GM21825 (cell line): ENCODE results near the gene FAM3B.

Source experiments
- ATAC-seq: cut with Tn5 transposase; IDR thresholded peaks from one replicate; pipeline ENCODE4 v1.9.1; 2021; ENCODE audit warnings: mild to moderate bottlenecking, moderate library complexity; ENCODE audit not compliant: unreplicated experiment

FAM3B gene

DNA sequence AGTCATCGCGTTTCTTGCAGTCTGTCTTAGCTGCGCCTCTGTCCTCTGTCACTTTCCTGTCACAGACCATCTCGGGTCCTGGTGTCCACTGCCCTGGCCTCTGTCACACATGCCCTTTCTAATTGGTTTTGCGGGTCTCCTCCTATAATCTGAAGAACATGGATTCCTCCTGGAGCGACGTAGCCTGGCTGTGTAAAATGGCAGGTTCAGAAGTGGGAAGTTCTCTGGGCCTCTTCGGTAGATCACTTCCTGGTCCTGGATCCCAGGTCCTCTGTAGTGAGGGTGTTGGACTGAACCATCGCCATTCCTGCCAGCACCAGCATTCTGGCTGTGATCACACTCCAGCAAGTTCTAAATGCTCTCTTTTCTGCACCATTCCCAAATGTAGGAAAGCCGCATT, 857 bp downstream of the FAM3B start:
- no peak for ATAC-seq

DNA sequence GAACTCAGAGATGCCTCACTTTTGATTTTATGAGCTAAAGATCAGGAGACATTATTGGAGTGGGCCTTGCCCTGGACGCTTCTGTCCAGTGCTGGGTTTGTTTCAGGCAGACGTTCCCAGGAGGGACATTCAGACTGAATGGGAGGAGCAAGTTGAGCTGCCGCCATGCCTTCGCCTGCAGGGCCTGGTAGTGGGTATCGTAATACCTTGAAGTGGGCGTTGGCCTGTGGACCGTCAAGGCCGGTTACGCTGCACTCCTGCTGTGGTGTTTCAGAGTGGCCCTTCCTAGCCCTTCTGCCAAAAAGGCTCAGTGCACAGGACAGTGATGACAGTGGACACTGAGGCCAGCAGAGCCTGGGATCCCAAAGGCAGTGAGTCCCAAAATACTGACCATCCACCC, 1.6 kb downstream of the FAM3B start:
- ATAC-seq, result no peak

DNA sequence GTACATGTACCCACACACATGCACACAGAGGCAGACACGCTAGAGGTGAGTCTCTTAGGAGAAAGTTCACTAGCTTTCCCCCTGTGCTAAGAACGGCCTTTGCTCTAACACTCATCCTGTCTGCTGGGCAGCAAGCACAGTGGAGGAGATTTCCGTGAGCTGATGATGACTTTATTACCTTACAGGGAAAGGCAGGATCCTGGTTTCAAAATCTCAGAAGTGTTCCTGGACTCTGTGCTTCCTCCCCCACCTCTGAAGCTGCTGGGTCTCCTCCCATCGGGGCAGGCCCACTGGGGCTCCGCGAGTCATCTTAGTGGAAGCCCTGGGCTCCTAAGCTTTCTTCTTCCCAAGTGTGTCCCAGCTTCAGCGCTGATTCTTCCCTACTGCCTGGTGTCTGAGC, 2.7 kb downstream of the FAM3B start:
- ATAC-seq, result no peak

DNA sequence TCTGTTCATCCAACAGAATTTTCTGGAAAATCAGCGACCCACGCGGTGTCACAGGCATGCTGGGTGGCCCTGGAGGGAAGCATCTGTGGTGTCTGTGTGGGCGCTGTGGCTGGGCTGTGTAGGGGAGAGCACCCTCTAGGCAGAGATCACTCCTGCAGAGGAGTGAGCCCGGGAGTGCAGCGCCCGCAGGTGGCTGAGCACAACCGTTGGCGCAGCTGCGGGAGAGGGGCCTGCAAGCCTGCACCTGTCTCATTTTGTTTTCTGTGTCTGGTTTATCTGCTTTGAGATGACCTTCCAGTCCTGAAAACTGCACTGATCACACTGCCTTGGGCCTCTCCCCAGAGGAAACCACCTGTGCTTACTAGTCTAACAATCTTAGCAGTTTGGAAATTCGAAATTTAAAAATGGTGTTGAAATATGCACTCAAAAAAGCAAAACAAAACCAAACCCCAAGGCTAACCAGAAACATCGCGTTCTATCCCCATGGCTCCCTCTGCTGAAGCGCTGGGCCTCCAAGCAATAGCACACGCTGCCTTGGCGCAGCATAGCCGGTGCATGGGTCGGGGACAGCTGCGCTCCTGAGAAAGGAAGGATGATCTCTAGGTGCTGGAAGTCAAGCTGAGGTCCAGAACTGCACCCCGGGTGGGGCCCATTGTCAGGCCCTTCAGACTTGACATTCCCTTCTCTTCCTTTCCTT, 4.8 kb downstream of the FAM3B start:
- ATAC-seq, result no peak

DNA sequence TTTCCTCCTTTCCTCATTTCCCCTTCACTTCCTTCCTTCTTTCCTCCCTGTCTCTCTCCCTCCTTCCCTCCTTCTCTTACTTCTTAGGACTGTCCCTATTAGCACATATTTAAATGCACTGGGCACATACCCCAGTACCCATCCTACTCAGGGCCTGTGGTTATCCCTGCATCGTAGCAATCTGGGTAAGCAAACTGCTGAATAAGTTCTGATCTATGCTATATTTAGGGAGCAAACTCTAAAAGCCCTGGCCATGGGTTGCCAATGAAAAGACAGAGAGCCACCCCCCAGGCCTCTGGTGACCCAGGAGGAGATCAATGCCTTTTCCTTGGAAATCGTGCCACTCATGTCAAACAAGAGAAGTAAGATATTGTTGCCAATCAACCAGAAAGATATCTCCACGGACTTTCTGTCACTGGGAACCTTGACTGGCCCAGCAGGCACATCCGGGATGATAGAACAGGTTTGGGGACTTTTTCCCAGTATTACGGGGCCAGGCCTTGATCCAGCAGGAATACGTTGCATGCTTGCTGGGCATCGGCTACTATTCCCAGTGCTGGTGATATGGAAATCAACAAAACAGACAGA, 5.4 kb downstream of the FAM3B start:
- no peak for ATAC-seq

DNA sequence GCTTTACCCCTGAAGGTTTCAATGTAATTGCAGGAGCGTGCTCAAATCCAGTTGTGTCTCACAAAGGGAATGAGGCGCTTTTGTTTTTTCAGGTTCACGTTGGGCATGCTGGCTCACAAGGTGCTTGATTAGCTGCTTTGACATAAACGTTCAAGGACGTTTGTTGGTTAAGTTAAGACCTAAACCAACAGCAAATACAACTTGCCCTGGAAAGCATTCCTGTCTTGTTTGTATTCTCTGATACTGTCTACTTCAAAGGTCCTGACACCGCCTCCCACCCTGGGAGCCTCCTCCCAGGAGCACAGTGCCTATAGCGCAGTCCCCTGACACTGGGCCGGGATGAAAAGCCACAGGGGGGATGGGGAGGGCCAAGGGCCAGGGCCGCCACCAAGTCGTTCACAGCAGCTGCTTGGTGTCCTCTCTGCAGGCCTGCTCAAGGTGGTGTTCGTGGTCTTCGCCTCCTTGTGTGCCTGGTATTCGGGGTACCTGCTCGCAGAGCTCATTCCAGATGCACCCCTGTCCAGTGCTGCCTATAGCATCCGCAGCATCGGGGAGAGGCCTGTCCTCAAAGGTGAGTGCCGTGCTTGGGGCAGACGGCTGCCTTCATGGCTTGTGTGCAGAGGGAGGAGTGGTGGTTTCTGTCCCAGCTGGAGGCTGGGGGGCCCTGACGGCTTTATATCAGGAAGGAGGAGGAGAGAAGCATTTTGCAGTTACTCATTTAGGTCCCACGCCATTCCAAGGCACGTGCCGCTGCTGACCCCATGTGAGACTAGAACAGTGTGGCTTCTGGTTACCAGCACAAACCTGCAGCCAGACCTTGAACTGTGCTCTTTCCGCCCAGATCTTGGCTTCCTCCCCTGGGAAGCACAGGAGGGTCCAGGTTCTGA, 6.1 kb downstream of the FAM3B start:
- ATAC-seq, result no peak

DNA sequence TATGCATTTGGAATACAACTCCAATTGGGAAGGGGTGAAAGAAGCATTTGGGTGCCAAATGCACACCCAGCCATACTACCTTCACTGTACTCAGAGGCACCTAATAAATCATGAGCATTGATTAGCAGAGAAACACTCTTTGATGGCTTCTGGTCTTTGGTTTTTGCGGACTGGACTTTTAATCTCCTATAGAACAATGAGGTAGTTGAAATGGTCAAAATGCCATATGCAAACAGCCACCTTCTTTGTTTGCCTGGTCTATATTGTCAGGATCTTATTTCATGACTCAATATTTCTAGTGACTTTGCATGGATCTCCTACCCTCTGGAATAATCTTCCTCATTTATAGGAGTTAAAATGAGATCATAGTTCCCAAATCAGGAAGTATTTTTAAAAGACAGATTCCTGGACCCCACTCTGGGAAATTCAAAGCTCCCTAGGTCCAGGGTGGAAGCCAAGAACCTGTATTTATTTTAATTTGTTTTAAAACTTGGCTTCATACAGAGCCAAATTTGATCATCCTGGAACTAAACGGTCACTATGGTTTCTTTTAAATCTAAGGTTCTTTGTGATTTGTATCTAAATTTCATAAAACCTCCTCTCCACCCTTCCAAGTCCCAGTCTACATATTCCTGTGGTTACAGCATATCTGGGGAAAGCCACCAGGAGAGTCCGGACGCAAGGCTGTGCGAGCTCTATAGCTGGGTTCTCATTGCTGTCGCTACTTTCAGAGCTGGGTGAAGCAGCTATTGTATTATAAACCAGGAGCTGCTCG, 8.7 kb downstream of the FAM3B start:
- no peak for ATAC-seq

DNA sequence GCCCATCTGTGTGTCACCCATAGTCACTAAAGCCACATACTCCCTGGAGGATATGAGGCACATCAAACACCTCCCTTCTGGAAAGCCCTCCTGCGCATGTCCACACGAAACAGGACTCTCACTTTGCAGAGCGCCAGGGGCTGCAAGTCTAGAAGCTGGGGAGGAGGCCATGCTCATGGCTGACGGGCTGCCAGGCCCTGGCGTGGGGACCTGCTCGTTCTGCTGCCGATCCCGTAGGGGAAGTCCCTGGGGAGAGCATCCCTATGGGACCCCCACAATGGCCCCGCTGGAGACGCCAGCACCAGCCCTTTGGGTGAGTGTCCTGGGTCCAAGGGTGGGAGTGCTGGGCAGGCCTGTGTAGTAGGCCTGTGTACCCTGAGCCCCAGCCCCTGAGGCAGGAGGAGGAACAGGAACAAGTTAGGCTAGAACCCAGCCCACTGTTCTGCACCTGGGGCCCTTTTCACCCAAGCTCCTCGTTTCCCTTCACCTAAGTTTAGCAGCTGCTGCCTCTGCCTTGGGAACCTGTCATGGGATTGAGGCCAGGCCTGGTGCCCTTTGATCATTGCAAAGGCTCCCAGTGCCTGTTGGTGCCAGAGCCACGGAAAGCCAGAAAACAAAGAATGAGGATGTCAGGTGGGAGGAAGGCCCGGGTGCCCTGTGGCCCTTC, 9.9 kb downstream of the FAM3B start:
- ATAC-seq, result no peak

DNA sequence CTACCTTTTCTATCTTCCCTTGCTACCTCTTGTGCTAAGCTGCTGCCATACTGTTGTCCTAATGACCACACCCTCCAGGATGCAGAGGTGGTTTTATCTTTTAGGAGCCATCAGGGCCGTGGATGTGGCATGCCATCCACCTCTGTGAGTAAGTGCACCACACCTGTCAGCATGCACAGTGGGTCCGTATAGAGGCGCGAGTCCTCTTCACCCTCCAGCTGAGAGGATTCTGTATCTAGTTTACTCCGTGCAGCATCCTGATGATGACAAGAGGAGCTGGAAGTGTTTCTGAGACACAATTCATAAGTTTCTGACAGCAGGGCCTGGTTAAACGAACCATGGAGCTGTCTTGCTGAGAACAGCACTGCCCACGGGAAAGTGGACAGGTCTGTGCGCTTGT, 11.2 kb downstream of the FAM3B start:
- no peak for ATAC-seq

DNA sequence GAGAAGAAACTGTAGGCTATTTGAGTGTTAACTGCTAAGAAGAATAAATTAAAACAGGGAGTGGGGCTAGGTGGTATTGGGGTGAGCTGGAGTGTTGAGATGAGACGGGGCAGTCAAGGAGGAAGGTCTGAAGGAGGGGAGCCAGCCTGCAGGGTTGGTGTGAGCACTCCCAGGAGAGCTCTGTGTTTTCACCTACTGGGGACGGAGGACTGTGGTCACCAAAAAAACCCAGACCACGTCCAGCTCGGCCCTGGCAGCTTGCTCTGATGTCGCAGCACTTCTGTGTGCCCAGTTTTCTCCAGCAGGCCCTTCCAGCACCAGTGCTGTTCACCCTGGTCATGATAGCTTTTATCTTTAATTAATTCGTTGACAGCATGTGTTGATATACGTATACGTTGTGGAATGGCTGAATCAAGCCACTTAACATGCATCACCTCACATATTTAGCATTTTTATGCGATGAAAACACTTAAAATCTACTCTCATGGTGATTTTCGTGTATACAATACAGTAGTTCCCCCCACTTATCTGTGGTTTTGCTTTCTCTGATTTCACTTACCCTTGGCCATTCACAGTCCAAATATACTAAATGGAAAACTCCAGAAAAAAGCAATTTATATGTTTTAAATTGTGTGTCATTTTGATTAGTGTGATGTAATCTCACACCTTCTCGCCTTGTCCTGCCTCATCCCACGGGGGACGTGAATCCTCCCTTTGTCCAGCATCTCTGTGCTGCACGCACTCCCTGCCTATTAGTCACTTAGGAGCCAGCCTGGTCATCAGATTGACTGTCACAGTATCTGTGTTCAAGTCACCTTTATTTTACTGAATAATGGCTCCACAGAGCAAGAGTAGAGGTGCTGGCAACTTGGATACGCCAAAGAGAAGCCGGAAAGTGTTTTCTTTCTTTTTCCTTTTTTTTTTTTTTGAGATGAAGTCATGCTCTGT, 12.3 kb downstream of the FAM3B start:
- no peak for ATAC-seq

DNA sequence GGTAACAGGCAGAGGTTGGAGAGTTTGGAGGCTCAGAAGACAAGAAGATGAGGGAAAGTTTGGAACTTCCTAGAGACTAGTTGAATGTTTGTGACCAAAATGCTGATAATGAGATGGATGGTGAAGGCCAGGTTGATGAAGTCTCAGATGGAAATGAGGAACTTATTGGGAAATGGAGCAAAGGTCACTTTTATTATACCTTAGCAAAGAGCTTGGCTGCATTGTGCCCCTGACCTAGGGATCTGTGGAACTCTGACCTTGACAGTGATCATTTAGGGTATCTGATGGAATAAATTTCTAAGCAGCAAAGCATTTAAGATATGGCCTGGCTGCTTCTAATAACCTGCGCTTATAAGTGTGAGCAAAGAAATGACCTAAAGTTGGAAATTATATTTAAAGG, 17.2 kb downstream of the FAM3B start:
- ATAC-seq, result no peak

DNA sequence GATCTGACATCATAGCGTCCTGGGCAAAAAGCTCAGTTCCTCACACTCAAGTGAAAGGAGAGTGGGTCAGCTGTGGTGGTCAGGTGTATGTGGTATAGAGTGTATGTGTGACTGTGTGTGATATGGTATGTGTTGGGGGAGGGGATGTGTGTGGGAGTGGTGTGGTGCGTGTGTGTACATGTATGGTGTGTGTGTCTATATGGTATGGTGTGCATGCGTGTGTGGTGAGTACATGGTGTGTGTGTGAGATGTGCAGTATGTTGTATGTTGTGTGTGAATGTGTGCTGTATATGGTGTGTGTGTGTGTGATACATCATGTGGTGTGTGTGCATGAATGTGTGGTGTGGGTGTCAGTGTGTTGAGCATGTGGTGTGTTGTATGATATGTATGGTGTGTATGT, 20.9 kb downstream of the FAM3B start:
- no peak for ATAC-seq

DNA sequence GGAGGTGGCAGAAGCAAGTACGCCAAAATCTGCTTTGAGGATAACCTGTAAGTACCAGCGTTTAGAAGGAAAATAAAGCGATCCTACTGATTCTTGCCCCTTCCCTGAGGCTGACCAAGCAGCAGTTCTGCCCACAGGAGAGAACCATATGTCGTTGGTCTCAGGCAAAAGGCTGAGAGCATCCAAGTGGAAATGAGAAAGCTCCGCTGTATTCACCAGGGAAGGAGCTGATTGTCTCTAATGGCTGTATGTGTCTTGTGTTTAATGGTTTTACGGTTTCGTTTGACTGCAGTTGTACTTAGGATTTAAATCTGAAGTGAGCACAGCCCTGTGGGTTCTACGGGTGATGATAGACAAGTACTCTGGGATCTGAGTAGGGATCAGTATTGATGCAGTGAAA, 21.9 kb downstream of the FAM3B start:
- no peak for ATAC-seq

DNA sequence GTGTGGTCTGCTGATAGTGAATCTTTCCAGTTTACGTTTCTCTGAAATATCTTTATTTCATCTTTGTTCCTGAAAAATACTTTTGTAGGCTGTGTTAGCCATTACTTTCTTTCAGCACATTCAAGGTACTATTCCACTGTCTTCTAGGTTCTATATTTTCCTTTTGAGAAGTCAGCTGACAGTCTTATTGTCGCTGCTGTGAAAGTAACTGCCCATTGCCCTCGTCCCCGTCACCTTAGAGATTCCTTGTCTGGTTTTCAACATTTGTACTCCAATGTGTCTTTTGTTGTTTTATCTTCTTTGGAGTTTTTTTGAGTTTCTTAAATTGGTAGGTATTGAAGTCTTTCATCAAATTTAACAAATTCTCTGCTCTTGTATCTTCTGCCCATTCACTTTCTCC, 25.4 kb downstream of the FAM3B start:
- ATAC-seq, result no peak

DNA sequence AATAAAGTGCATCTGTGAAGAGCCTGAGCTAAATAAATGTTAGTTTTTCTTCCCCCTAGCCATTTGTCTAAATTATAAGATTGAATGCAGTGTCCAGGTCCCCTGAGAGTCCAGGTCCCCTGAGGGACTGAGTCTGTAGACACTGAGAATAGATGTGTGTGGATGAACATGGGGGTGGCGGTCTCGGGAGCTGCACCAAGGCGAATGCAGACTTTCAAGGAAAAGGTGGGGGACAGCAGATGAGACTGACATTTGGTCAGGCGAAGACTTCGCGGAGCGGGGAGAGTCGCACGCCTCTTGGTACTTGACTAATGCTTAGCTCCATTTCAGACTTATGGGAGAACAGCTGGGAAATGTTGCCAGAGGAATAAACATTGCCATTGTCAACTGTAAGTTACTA, 27.5 kb downstream of the FAM3B start:
- no peak for ATAC-seq

DNA sequence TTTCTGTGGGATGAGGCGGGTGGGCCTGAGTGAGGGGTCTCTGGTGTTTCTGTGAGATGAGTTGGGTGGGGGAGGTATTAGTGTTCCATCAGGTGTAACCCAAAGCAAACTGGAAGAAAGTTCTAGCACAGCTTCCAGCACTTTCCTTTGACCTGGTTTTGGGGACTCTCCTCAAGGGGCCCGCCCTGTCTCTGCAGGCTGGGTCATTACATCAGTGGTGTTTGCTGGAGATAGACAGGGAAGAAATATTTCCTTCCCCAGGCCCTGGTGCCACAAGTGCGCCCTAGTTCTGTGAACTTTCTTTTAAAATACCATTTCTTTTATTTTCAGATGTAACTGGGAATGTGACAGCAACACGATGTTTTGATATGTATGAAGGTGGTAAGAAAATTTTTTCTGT, 28.8 kb downstream of the FAM3B start:
- no peak for ATAC-seq

DNA sequence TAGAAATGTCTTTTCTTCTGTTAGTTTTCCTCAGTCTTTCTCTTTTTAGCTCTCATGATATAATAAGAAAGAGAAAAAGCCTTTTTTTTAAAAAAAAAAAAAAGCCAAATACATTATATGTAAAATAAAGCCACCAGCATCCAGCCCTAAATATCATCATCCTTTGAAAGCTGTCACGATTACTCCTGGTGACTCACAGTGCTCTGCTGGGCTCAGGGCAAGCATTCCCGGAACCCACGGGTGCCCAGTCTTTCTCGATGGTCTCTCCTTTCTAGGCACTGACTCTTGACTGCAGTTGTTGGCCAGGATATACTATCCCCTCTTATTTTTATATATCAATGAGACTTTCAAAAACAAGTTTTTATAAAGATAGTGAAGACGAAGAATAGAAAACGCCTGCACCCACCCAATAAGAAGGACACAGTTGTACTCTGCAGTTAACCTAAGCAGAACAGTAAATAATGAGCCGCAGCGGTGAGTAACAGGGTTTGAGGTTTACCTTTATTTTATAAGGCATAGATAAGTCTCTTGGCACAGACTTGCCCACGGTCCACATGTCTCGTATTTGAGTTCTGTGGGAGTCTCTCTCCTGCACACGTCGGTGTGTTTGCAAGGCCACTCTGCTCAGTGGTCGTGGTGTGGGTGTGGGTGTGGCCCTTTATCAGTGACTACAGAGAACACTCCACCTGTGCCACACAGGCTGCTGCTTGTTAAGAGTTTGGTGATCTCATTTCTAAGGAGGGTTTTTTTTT, 29.5 kb downstream of the FAM3B start:
- ATAC-seq, result no peak

DNA sequence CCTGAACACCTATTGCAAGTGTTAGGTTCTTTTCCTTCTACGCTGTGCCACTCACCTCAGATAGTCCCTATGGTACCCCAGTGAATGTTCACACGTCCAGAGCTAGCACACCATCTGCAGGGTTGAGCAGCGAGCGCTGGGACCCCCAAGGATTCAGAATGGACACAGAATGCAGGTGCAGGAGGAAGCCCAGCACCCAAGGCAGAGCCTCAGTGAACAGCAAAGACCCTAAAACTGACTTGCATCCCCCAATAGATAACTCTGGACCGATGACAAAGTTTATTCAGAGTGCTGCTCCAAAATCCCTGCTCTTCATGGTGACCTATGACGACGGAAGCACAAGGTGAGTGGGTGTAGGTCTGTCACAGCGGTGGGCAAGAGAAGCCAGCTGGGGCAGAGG, 30.2 kb downstream of the FAM3B start:
- ATAC-seq, result no peak

DNA sequence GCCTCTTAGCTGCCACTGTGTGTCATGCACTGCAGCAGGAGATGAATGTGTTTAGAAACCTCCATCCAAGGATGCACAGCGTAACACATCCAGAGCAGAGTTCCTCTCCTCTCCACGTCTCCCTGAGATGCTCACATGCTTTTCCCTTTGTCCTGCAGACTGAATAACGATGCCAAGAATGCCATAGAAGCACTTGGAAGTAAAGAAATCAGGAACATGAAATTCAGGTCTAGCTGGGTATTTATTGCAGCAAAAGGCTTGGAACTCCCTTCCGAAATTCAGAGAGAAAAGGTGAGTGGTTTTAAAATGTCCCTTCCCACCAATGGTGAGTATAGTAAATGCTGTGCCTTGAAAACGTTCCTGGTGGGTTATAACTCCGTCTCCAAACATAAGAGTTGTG, 31.8 kb downstream of the FAM3B start:
- ATAC-seq, result no peak
